ENCODE measurements around the gene IL2RA.

Gene IL2RA

DNA sequence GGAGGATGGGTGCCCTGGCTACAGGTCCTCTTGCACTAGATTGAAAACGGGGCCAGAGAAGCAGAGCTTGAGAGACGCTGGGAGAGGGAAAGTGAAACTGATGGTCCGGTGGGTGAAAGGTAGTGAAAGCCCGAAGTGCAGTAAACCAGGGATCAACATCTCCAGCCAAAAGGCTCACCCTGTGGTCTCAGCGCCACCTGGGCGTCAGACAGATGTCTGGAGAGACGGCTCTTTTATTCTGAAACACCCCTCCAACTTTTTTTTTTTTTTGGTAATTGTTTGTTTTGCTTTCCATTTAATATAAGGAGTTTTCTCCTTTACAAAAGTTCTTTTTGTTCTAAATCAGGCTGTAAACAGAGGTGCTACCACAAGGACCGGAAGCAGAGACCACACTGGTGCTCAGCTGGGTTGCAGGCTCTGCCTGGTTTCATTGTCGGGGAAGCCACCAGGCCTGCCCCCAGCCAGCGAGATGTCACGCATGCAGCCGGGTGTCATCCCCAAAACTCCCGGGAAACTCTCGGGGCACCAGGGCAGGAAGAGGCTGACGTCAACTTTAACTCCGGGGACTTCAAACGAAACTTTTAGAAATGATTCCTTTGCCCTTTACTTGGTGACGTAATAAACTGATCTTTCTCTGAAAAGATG is 11.2 kb downstream of the IL2RA start:
- DNase-seq (ENCODE audit: insufficient read length, low spot score): no peak
- TF ChIP-seq, protein P1, sequence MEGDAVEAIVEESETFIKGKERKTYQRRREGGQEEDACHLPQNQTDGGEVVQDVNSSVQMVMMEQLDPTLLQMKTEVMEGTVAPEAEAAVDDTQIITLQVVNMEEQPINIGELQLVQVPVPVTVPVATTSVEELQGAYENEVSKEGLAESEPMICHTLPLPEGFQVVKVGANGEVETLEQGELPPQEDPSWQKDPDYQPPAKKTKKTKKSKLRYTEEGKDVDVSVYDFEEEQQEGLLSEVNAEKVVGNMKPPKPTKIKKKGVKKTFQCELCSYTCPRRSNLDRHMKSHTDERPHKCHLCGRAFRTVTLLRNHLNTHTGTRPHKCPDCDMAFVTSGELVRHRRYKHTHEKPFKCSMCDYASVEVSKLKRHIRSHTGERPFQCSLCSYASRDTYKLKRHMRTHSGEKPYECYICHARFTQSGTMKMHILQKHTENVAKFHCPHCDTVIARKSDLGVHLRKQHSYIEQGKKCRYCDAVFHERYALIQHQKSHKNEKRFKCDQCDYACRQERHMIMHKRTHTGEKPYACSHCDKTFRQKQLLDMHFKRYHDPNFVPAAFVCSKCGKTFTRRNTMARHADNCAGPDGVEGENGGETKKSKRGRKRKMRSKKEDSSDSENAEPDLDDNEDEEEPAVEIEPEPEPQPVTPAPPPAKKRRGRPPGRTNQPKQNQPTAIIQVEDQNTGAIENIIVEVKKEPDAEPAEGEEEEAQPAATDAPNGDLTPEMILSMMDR (IDR thresholded peaks at IDR 0.05; ENCODE audit: insufficient read depth, missing control alignments): peak; percentile 16
- no peak for FAIRE-seq

DNA sequence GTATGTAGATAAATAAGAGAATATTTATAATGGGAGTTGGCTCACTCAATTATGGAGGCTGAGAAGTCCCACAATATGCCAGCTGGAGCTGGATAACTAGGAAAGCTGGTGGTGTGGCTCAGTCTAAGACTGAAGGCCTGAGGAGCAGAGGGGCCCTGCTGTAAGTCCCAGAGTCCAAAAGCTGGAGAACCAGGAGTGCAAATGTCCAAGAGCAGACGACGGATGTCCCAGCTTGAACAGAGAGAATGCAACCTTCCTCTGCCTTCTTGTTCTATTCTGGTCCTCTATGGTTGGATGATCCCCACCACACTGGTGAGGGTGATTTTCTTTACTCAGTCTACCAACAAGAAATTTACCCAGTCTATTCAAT is 13.2 kb downstream of the IL2RA start:
- FAIRE-seq (no peak), DNase-seq (ENCODE audit: insufficient read length, low spot score) (no peak)
- TF ChIP-seq, protein P1 (IDR thresholded peaks at IDR 0.05; ENCODE audit: insufficient read depth, missing control alignments): no peak

DNA sequence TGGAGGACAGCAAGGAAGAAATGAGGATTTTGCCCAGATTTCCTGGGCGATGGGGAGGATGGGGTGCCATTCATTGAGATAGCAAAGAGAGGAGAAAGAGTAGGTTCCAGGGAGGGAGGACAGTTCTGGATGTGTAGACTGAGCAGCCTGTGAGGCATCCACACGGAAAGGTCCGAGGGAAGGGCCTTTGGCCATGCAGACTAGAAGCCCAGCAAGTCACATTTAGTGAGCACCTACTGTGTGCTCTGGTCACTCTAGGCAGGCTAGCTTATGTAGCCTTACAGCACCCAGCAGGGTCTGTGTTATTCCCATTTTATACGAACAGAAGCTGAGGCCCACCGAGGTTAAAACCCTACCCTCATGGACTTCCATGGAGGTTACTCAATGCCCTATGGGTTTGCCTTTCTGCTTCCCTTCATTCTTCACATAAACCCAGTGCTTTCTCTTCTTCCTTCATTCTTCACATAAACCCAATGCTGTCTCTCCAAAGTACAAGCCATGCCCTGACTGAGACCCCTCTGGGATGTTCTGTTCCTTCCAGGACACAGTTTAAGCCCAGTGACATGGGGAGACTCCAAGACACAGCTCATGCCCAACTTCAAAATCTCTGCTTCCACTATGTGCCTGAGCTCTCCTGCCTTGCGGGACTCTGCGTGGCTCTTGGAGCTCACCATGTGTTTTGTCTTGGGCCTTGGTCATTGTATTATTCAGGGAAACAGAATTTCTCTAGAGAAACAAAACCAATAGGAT is 13.7 kb downstream of the IL2RA start:
- FAIRE-seq: no peak
- TF ChIP-seq, protein P1 (IDR thresholded peaks at IDR 0.05; ENCODE audit: insufficient read depth, missing control alignments): no peak
- DNase-seq (ENCODE audit: insufficient read length, low spot score): no peak

DNA sequence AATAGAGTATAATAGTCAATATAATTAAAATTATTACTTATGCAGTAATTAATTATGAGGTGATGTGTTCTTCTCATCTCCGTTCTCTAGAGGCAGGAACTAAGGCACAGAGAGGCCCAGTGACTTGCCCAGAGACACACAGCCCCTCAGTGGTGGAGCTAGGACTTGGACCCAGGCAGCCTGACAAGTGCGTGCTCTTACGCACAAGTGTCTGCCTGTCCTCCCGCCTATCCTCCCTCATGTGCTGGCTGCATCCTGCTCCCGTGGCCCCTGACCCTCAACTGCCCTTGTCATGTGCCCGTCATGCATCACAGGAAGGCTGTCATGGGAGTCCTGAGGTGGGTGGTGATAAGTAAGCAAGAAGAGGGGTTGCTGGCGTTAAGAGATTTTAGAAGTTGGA is 14.3 kb downstream of the IL2RA start:
- no peak for FAIRE-seq

DNA sequence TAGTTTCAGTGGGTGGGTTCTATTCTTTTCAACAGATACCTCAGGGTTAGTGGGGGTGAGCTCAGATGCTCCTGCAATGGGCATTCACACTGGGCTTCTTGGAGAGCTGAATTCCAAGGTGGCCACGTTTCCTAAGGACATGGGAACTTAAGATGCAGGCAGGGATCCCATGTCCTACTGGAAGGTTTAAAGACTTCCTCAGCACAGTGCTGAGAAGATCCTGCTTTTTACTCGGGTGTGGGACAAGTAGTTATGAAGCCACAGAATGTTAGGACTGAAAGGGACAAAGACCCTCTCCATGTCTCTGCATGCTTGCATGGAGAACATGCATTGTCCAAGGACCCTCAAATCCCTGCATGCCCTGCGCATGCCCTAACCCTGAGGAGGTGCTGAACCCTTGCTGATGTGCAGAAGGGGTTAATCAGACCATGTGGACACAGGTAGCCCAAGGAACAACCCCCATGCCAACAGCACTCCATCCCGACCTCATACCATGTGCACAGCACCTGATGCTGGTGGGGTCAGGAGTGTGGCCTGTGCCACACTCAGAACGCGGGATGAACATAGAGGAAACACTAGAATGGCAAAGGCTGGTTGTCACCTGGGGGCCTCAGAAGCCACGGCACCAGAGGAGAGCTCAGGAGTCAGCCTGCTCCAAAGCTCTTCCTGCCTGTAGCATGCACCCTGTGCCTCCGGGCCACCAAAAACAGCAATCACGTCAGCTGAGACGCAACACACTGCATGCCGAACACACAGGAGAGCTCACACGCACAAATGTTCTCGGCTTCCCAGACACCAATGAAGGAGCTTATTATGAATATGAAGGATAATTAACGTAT is 15.2 kb downstream of the IL2RA start:
- TF ChIP-seq, protein P1 (IDR thresholded peaks at IDR 0.05; ENCODE audit: insufficient read depth, missing control alignments): no peak
- FAIRE-seq: no peak

More for the DNA sequence above, 14.3 kb downstream of the IL2RA start:
- DNase-seq (ENCODE audit: insufficient read length, low spot score): no peak
- TF ChIP-seq, protein P1 (IDR thresholded peaks at IDR 0.05; ENCODE audit: insufficient read depth, missing control alignments): no peak

DNA sequence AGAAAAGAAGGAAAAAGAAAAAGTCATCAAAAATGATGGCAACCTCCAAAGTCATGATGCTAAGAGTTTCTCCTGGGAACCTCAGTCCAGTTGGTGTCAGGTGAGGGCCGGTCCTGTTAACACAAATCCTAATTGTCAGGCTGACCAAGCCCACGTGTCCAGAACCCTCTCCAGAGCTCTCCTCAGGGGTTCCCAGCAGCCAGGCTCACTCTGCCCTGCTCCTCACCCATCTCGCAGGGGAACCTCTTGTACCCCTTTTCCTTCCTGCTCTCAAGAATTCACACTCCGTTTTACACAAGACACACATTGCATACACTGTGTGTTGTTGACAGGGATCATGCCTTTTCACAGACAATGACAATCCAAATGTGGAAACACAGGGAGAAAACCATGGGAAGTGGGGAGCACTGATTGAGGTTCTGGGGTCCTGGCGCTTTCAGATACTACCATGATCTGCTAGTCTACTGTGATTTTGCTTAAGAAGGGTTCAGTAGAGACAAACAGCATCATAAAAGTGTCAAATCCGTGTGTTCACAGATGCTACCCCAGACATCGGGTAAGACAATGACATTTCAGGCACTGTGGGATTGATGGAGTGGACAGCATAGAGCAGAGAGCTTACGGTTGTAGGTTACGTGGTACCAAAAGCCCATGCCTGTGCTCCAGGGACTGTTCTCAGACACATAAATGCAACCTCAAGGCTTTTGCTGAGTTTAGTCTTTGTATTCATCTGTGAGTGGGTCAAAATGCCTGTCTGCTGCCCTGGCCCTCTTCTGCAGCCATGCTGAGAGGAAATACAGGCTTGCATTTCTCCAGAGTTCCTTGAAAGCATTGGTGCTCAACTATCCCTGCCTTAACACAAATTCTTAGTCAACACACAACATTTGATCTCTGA is 16.0 kb downstream of the IL2RA start:
- DNase-seq (ENCODE audit: insufficient read length, low spot score): no peak
- TF ChIP-seq, protein P1 (IDR thresholded peaks at IDR 0.05; ENCODE audit: insufficient read depth, missing control alignments): no peak
- no peak for FAIRE-seq

More for the DNA sequence above, 15.2 kb downstream of the IL2RA start:
- no peak for DNase-seq (ENCODE audit: insufficient read length, low spot score)
